Astrocyte (in vitro differentiated cells and primary cell): ENCODE measurements around the gene FJX1. TPM values are rescaled to one million over a fixed set of nuclear protein-coding genes. Genes with fewer than 3 reads are reported as not detected.
A peak's percentile ranks its signal among the peaks of the same experiment; 100 is the strongest.

Source experiments
- DNase-seq: peaks from one replicate; pipeline ENCODE4 v3.0.0-alpha.2; 2010; ENCODE audit warnings: low read depth
- FAIRE-seq: peaks from 2 replicates; lab custom pipeline; 2011; peaks lifted over from hg19 to GRCh38; lab: Jason Lieb, UNC
- H2AFZ ChIP-seq: 2 replicates; pipeline ENCODE4 v1.6.0; 2012; ENCODE audit warnings: low read depth, low read length, inconsistent platforms
- H3K27ac ChIP-seq: 2 replicates; pipeline ENCODE4 v1.5.1; 2011; ENCODE audit warnings: low read depth, low read length, inconsistent platforms
- H3K27me3 ChIP-seq: 2 replicates; pipeline ENCODE4 v1.6.0; 2011; ENCODE audit warnings: low read length, inconsistent platforms; ENCODE audit not compliant: insufficient read depth
- H3K36me3 ChIP-seq: 2 replicates; pipeline ENCODE4 v1.5.1; 2011; ENCODE audit warnings: low read length, inconsistent platforms; ENCODE audit not compliant: insufficient read depth
- H3K4me1 ChIP-seq: 2 replicates; pipeline ENCODE4 v1.5.1; 2011; ENCODE audit warnings: low read length, inconsistent platforms; ENCODE audit not compliant: insufficient read depth
- H3K4me2 ChIP-seq: 2 replicates; pipeline ENCODE4 v1.6.0; 2012; ENCODE audit warnings: low read length, inconsistent platforms
- H3K4me3 ChIP-seq: 2 replicates; pipeline ENCODE4 v1.5.1; 2011; ENCODE audit warnings: low read depth, mild to moderate bottlenecking, low read length, inconsistent platforms; ENCODE audit not compliant: insufficient read depth
- H3K79me2 ChIP-seq: 2 replicates; pipeline ENCODE4 v1.6.0; 2012; ENCODE audit warnings: mild to moderate bottlenecking, low read length, inconsistent platforms; ENCODE audit not compliant: insufficient read depth
- H3K9ac ChIP-seq: 2 replicates; pipeline ENCODE4 v1.6.0; 2012; ENCODE audit warnings: mild to moderate bottlenecking, low read length, inconsistent platforms
- H3K9me3 ChIP-seq: 2 replicates; pipeline ENCODE4 v1.5.1; 2012; ENCODE audit warnings: low read depth, mild to moderate bottlenecking, low read length, inconsistent platforms; ENCODE audit not compliant: insufficient read depth
- H4K20me1 ChIP-seq: 2 replicates; pipeline ENCODE4 v1.6.0; 2012; ENCODE audit warnings: low read length, inconsistent platforms; ENCODE audit not compliant: insufficient read depth
- H3K27ac Mint-ChIP-seq: one replicate; pipeline ENCODE4 v1.8.0; 2021; ENCODE audit warnings: mild to moderate bottlenecking, mixed read lengths; ENCODE audit not compliant: unreplicated experiment
- H3K27me3 Mint-ChIP-seq: one replicate; pipeline ENCODE4 v1.8.0; 2021; ENCODE audit warnings: low read depth, mixed read lengths; ENCODE audit not compliant: unreplicated experiment
- H3K36me3 Mint-ChIP-seq: one replicate; pipeline ENCODE4 v1.8.0; 2021; ENCODE audit warnings: low read depth, mixed read lengths; ENCODE audit not compliant: unreplicated experiment
- H3K4me1 Mint-ChIP-seq: one replicate; pipeline ENCODE4 v1.8.0; 2021; ENCODE audit warnings: low read depth, mixed read lengths; ENCODE audit not compliant: unreplicated experiment
- H3K4me3 Mint-ChIP-seq: one replicate; pipeline ENCODE4 v1.8.0; 2021; ENCODE audit warnings: mild to moderate bottlenecking, moderate library complexity, mixed read lengths; ENCODE audit not compliant: unreplicated experiment
- H3K9me3 Mint-ChIP-seq: one replicate; pipeline ENCODE4 v1.8.0; 2021; ENCODE audit warnings: mild to moderate bottlenecking, mixed read lengths; ENCODE audit not compliant: unreplicated experiment
- EZH2 ChIP-seq: IDR thresholded peaks from 2 replicates; pipeline ENCODE4 v1.6.1; 2012; ENCODE audit warnings: mild to moderate bottlenecking, low read length, inconsistent platforms; ENCODE audit not compliant: insufficient read depth
- total RNA-seq: library from RNA; stranded (reverse); gene quantifications from 2 replicates; pipeline ENCODE4 v1.2.1, GENCODE V29; 2021
- TF ChIP-seq, protein P1 (sequence below): IDR thresholded peaks from 2 replicates; pipeline ENCODE4 v1.5.1; 2011; ENCODE audit warnings: low read depth, mild to moderate bottlenecking, inconsistent platforms, low read length, moderate library complexity; ENCODE audit not compliant: insufficient read depth

The FJX1 gene
- total RNA-seq, 1 donor from 2014 or later = 47.9 TPM

- peak; percentile 37 for FAIRE-seq
- Histone ChIP-seq H3K4me3 (peak overlapping the region; percentile 78), H3K9me3 (peaks cover 11% of the 10 kb centered on the region), H2AFZ (peak overlapping the region; percentile 92), H3K36me3 (no peaks in the 10 kb centered on the region), H3K4me1 (peaks cover 20% of the 10 kb centered on the region), H3K27ac (peak overlapping the region; percentile 89), H3K9ac (peak overlapping the region; percentile 86), H3K4me2 (peak overlapping the region; percentile 96), H3K27me3 (no peaks in the 10 kb centered on the region), H4K20me1 (no peaks in the 10 kb centered on the region), H3K79me2 (peaks cover 44% of the 10 kb centered on the region)
- peak overlapping the region; percentile 98 for H3K27ac Mint-ChIP-seq
- peaks cover 23% of the 10 kb centered on the region for H3K4me1 Mint-ChIP-seq
- peaks cover 12% of the 10 kb centered on the region for H3K36me3 Mint-ChIP-seq
- no peak for DNase-seq
- H3K4me3 Mint-ChIP-seq = peak overlapping the region; percentile 88
- H3K9me3 Mint-ChIP-seq = peaks cover 24% of the 10 kb centered on the region
- H3K27me3 Mint-ChIP-seq = no peaks in the 10 kb centered on the region
- TF ChIP-seq, protein P1, sequence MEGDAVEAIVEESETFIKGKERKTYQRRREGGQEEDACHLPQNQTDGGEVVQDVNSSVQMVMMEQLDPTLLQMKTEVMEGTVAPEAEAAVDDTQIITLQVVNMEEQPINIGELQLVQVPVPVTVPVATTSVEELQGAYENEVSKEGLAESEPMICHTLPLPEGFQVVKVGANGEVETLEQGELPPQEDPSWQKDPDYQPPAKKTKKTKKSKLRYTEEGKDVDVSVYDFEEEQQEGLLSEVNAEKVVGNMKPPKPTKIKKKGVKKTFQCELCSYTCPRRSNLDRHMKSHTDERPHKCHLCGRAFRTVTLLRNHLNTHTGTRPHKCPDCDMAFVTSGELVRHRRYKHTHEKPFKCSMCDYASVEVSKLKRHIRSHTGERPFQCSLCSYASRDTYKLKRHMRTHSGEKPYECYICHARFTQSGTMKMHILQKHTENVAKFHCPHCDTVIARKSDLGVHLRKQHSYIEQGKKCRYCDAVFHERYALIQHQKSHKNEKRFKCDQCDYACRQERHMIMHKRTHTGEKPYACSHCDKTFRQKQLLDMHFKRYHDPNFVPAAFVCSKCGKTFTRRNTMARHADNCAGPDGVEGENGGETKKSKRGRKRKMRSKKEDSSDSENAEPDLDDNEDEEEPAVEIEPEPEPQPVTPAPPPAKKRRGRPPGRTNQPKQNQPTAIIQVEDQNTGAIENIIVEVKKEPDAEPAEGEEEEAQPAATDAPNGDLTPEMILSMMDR = no peak
- no peak for TF ChIP-seq EZH2
Observed at GRCh38 chr11:35662061-35662648, 43.9 kb downstream of the FJX1 start.

GRCh38 chr11:35662649-35663407 lies 44.6 kb downstream of the FJX1 start, which contains the start of gene TRIM44:
Gene TRIM44 (plus strand): TSS chr11:35662775. CDS start chr11:35663112, 337 bp downstream.
- Histone ChIP-seq H2AFZ (peak within 1 kb of the TSS; percentile 92), H4K20me1 (peaks cover under 1% of the 10 kb centered on the region), H3K4me1 (peaks cover 20% of the 10 kb centered on the region), H3K27me3 (no peaks in the 10 kb centered on the region), H3K9me3 (peaks cover 11% of the 10 kb centered on the region), H3K36me3 (no peaks in the 10 kb centered on the region), H3K79me2 (peaks cover 51% of the 10 kb centered on the region), H3K27ac (peak within 1 kb of the TSS; percentile 89), H3K4me3 (peak within 1 kb of the TSS; percentile 78), H3K4me2 (peak within 1 kb of the TSS; percentile 96), H3K9ac (peak within 1 kb of the TSS; percentile 86)
- peak within 1 kb of the TSS; percentile 98 for H3K27ac Mint-ChIP-seq
- DNase-seq (peak; percentile 69), FAIRE-seq (no peak)
- H3K9me3 Mint-ChIP-seq = peaks cover 24% of the 10 kb centered on the region
- no peak for TF ChIP-seq EZH2
- TF ChIP-seq, protein P1 = no peak
- peaks cover 23% of the 10 kb centered on the region for H3K4me1 Mint-ChIP-seq
- peak within 1 kb of the TSS; percentile 88 for H3K4me3 Mint-ChIP-seq
- peaks cover 12% of the 10 kb centered on the region for H3K36me3 Mint-ChIP-seq
- H3K27me3 Mint-ChIP-seq = no peaks in the 10 kb centered on the region

DNA sequence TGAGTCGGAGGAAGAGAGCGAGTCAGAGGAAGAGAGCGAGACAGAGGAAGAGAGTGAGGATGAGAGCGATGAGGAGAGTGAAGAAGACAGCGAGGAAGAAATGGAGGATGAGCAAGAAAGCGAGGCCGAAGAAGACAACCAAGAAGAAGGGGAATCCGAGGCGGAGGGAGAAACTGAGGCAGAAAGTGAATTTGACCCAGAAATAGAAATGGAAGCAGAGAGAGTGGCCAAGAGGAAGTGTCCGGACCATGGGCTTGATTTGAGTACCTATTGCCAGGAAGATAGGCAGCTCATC lies 45.1 kb downstream of the FJX1 start:
- peak overlapping the region; percentile 92 for H2AFZ ChIP-seq
- no peaks in the 10 kb centered on the region for H3K27me3 ChIP-seq
- H3K27ac ChIP-seq = peak overlapping the region; percentile 89
- H3K4me3 ChIP-seq = peak overlapping the region; percentile 78
- peaks cover 11% of the 10 kb centered on the region for H3K9me3 ChIP-seq
- DNase-seq = no peak
- H3K79me2 ChIP-seq = peaks cover 56% of the 10 kb centered on the region
- TF ChIP-seq EZH2 = no peak
- TF ChIP-seq, protein P1 = no peak
- H4K20me1 ChIP-seq = peaks cover 6% of the 10 kb centered on the region
- Mint-ChIP-seq H3K4me3 (peak overlapping the region; percentile 88), H3K27ac (peak overlapping the region; percentile 91), H3K36me3 (peaks cover 17% of the 10 kb centered on the region), H3K27me3 (no peaks in the 10 kb centered on the region), H3K9me3 (peaks cover 24% of the 10 kb centered on the region), H3K4me1 (peaks cover 23% of the 10 kb centered on the region)
- H3K36me3 ChIP-seq = no peaks in the 10 kb centered on the region
- FAIRE-seq = no peak
- H3K9ac ChIP-seq = peak overlapping the region; percentile 86
- H3K4me1 ChIP-seq = peaks cover 20% of the 10 kb centered on the region
- H3K4me2 ChIP-seq = peak overlapping the region; percentile 96
